Neural cell (in vitro differentiated cells): ENCODE data around the gene LYPD6B. TPM values are rescaled to one million over a fixed set of nuclear protein-coding genes. Genes with fewer than 3 reads are reported as not detected.

Source experiments
- H2AFZ ChIP-seq: fragments of 200-600, 300-800 bp; sonication (generic), shearing (Covaris generic); 2 replicates; pipeline ENCODE4 v1.6.0; 2014; ENCODE audit warnings: low read depth, mild to moderate bottlenecking, antibody characterized with exemption, low read length, moderate library complexity
- H3F3A ChIP-seq: fragments of 200-600 bp; shearing (Covaris generic); 2 replicates; pipeline ENCODE4 v1.6.1; 2016; ENCODE audit warnings: mild to moderate bottlenecking, moderate library complexity, mixed read lengths, antibody characterized with exemption, low read length; ENCODE audit not compliant: insufficient read depth, poor library complexity, severe bottlenecking
- H3K27ac ChIP-seq: fragments of 200-600, 300-800 bp; sonication (generic), shearing (Covaris generic); 2 replicates; pipeline ENCODE4 v1.5.1; 2014; ENCODE audit warnings: mild to moderate bottlenecking, low read length, moderate library complexity
- H3K27me3 ChIP-seq: fragments of 300-800, 200-600 bp; sonication (generic), shearing (Covaris generic); 2 replicates; pipeline ENCODE4 v1.6.0; 2014; ENCODE audit warnings: mild to moderate bottlenecking, low read depth, low read length, moderate library complexity; ENCODE audit not compliant: insufficient read depth
- H3K36me3 ChIP-seq: fragments of 300-800, 200-600 bp; sonication (generic), shearing (Covaris generic); 2 replicates; pipeline ENCODE4 v1.5.1; 2014; ENCODE audit warnings: mild to moderate bottlenecking, antibody characterized with exemption, low read length, moderate library complexity; ENCODE audit not compliant: insufficient read depth
- H3K4me2 ChIP-seq: fragments of 300-800, 200-600 bp; sonication (generic), shearing (Covaris generic); 2 replicates; pipeline ENCODE4 v1.6.0; 2014; ENCODE audit warnings: mild to moderate bottlenecking, low read length
- H3K4me3 ChIP-seq: fragments of 300-800, 200-600 bp; sonication (generic), shearing (Covaris generic); 2 replicates; pipeline ENCODE4 v1.5.1; 2014; ENCODE audit warnings: mild to moderate bottlenecking, low read length, moderate library complexity
- H3K79me2 ChIP-seq: fragments of 200-600 bp; shearing (Covaris generic); replicated peaks from 2 replicates; pipeline ENCODE4 v1.6.0; 2014; ENCODE audit warnings: mild to moderate bottlenecking, low read length, moderate library complexity; ENCODE audit not compliant: insufficient read depth
- H3K9ac ChIP-seq: fragments of 300-800, 200-600 bp; sonication (generic), shearing (Covaris generic); 2 replicates; pipeline ENCODE4 v1.6.1; 2016; ENCODE audit warnings: mild to moderate bottlenecking, low read length, mixed read lengths
- H3K9me2 ChIP-seq: fragments of 200-600 bp; shearing (Covaris generic); 2 replicates; pipeline ENCODE4 v1.6.1; 2016; ENCODE audit warnings: mild to moderate bottlenecking, low read length, mixed read lengths; ENCODE audit not compliant: insufficient read depth
- H3K9me3 ChIP-seq: fragments of 200-600, 300-800 bp; sonication (generic), shearing (Covaris generic); 2 replicates; pipeline ENCODE4 v1.6.1; 2016; ENCODE audit warnings: mild to moderate bottlenecking, mixed run types, low read length, moderate library complexity, mixed read lengths
- H4K20me1 ChIP-seq: fragments of 200-600 bp; shearing (Covaris generic); 2 replicates; pipeline ENCODE4 v1.6.1; 2016; ENCODE audit warnings: mild to moderate bottlenecking, mixed run types; ENCODE audit not compliant: insufficient read depth
- EP300 ChIP-seq: fragments of 450-650 bp; conservative IDR thresholded peaks from 2 replicates; pipeline ENCODE4 v1.6.1; 2014; ENCODE audit warnings: antibody characterized with exemption, mild to moderate bottlenecking, moderate library complexity; ENCODE audit not compliant: poor library complexity, severe bottlenecking
- EZH2 ChIP-seq: fragments of 200-600, 300-800 bp; shearing (Covaris generic), sonication (generic); IDR thresholded peaks from 2 replicates; pipeline ENCODE4 v1.6.1; 2014; ENCODE audit warnings: antibody characterized with exemption, low read length, borderline replicate concordance, mild to moderate bottlenecking; ENCODE audit not compliant: insufficient read depth, poor library complexity, severe bottlenecking
- MXI1 ChIP-seq: fragments of 450-650 bp; conservative IDR thresholded peaks from 2 replicates; pipeline ENCODE4 v1.6.1; 2014; ENCODE audit warnings: antibody characterized with exemption, mild to moderate bottlenecking; ENCODE audit not compliant: poor library complexity, severe bottlenecking
- POLR2AphosphoS5 ChIP-seq: IDR thresholded peaks from 2 replicates; pipeline ENCODE4 v1.6.1; 2012
- RAD21 ChIP-seq: fragments of 450-650 bp; conservative IDR thresholded peaks from 2 replicates; pipeline ENCODE4 v1.6.1; 2014; ENCODE audit warnings: antibody characterized with exemption, mild to moderate bottlenecking, moderate library complexity
- SMC3 ChIP-seq: fragments of 450-650 bp; conservative IDR thresholded peaks from 2 replicates; pipeline ENCODE4 v1.6.1; 2014; ENCODE audit warnings: antibody characterized with exemption, mild to moderate bottlenecking, moderate library complexity; ENCODE audit not compliant: poor library complexity
- TAF1 ChIP-seq: IDR thresholded peaks from 2 replicates; pipeline ENCODE4 v1.6.1; 2012; ENCODE audit warnings: low read depth
- polyA plus RNA-seq: library from polyadenylated mRNA; depleted of rRNA; stranded (reverse); fragments of >200 nt; gene quantifications from 2 replicates; pipeline ENCODE4 v1.2.3, GENCODE V29; 2014
- TF ChIP-seq, protein P1 (sequence below): fragments of 450-650 bp; IDR thresholded peaks from 2 replicates; pipeline ENCODE4 v1.5.1; 2014; ENCODE audit warnings: antibody characterized with exemption, mild to moderate bottlenecking, moderate library complexity; ENCODE audit not compliant: poor library complexity, severe bottlenecking
- TF ChIP-seq, protein P2 (sequence below): IDR thresholded peaks from 2 replicates; pipeline ENCODE4 v1.6.1; 2012; ENCODE audit warnings: borderline replicate concordance

Gene LYPD6B
- polyA plus RNA-seq, 1 donor from 2014 or later = 0.68 TPM

DNA sequence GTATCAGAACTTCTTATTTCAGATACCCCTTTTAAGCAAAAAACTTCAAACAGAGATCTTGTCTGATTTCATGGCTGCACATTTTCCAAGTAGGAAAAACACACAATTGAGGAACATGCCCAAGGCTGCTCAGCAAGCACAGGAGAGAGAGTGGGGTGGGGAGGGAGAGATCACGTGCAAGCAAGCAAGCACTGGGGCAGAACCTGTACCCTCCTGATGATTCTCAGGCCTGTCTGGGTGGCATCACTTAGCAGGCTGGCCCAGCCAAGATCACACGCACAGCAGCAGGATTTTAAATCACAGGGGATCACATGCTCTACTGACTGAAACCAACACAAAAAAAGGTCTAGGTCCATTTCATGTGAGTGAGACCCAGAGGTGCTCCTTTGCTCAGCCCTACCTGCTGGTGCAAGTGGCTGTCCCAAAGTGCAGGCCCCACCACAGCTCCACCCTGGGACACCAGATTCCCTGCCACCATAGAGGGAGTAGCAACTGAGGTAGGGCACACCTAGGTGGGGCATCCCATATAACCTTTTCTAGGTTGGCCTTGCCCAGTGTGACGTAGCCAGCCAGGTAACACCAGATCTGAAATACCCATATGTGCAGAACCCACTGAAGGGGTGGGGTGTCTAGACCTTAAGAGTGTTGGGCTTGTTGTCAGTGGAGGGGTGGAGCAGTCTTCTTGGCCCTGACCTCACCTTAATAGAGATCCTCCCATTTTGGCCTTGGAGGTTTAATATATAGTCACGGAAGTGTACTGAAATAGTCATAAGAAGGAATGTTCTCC lies 1.8 kb upstream of the LYPD6B start:
- H3K79me2 ChIP-seq = no peaks in the 10 kb centered on the region
- H2AFZ ChIP-seq = no peak overlapping the region
- no peaks in the 10 kb centered on the region for H3K36me3 ChIP-seq
- no peak overlapping the region for H3K4me3 ChIP-seq
- TF ChIP-seq TAF1 = no peak
- TF ChIP-seq, protein P1, sequence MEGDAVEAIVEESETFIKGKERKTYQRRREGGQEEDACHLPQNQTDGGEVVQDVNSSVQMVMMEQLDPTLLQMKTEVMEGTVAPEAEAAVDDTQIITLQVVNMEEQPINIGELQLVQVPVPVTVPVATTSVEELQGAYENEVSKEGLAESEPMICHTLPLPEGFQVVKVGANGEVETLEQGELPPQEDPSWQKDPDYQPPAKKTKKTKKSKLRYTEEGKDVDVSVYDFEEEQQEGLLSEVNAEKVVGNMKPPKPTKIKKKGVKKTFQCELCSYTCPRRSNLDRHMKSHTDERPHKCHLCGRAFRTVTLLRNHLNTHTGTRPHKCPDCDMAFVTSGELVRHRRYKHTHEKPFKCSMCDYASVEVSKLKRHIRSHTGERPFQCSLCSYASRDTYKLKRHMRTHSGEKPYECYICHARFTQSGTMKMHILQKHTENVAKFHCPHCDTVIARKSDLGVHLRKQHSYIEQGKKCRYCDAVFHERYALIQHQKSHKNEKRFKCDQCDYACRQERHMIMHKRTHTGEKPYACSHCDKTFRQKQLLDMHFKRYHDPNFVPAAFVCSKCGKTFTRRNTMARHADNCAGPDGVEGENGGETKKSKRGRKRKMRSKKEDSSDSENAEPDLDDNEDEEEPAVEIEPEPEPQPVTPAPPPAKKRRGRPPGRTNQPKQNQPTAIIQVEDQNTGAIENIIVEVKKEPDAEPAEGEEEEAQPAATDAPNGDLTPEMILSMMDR = no peak
- no peak for TF ChIP-seq SMC3
- no peak for TF ChIP-seq EP300
- no peak for TF ChIP-seq MXI1
- no peak for TF ChIP-seq RAD21
- TF ChIP-seq, protein P2, sequence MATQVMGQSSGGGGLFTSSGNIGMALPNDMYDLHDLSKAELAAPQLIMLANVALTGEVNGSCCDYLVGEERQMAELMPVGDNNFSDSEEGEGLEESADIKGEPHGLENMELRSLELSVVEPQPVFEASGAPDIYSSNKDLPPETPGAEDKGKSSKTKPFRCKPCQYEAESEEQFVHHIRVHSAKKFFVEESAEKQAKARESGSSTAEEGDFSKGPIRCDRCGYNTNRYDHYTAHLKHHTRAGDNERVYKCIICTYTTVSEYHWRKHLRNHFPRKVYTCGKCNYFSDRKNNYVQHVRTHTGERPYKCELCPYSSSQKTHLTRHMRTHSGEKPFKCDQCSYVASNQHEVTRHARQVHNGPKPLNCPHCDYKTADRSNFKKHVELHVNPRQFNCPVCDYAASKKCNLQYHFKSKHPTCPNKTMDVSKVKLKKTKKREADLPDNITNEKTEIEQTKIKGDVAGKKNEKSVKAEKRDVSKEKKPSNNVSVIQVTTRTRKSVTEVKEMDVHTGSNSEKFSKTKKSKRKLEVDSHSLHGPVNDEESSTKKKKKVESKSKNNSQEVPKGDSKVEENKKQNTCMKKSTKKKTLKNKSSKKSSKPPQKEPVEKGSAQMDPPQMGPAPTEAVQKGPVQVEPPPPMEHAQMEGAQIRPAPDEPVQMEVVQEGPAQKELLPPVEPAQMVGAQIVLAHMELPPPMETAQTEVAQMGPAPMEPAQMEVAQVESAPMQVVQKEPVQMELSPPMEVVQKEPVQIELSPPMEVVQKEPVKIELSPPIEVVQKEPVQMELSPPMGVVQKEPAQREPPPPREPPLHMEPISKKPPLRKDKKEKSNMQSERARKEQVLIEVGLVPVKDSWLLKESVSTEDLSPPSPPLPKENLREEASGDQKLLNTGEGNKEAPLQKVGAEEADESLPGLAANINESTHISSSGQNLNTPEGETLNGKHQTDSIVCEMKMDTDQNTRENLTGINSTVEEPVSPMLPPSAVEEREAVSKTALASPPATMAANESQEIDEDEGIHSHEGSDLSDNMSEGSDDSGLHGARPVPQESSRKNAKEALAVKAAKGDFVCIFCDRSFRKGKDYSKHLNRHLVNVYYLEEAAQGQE = no peak
- TF ChIP-seq EZH2 = no peak
- TF ChIP-seq POLR2AphosphoS5 = no peak
- H3K27me3 ChIP-seq = peaks cover 19% of the 10 kb centered on the region
- H4K20me1 ChIP-seq = no peaks in the 10 kb centered on the region
- no peaks in the 10 kb centered on the region for H3K9me3 ChIP-seq
- no peak overlapping the region for H3K27ac ChIP-seq
- no peaks in the 10 kb centered on the region for H3K9me2 ChIP-seq
- H3K9ac ChIP-seq = no peak overlapping the region
- H3K4me2 ChIP-seq = no peak overlapping the region
- no peaks in the 10 kb centered on the region for H3F3A ChIP-seq

DNA sequence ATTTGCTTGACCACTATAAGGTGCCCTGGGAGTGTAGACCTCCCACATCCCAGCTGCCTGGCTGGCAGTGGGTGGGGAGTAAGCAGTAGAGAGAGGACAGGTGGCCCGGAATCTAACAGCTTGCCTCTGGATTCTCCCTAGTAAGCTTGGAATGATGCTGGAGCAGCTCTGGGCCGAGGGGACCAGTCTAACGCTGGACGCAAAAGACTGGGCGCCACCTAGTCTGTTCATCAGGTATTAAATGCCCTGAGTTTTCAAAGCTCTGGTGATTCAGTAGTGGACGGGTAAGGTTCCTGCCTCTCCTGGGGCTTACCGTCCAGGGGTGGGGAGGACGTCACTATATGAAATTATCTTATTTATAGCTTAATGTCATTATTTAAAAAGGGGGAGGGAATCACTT lies 648 bp upstream of the LYPD6B start:
- H3K27me3 ChIP-seq = peaks cover 19% of the 10 kb centered on the region
- no peak overlapping the region for H3K4me3 ChIP-seq
- H3F3A ChIP-seq = no peaks in the 10 kb centered on the region
- no peak overlapping the region for H3K4me2 ChIP-seq
- H3K36me3 ChIP-seq = no peaks in the 10 kb centered on the region
- no peaks in the 10 kb centered on the region for H3K9me2 ChIP-seq
- no peaks in the 10 kb centered on the region for H4K20me1 ChIP-seq
- no peaks in the 10 kb centered on the region for H3K79me2 ChIP-seq
- TF ChIP-seq, protein P2 = no peak
- TF ChIP-seq EP300 (no peak), TAF1 (no peak), MXI1 (no peak), POLR2AphosphoS5 (no peak), EZH2 (no peak), SMC3 (no peak), RAD21 (no peak)
- TF ChIP-seq, protein P1 = no peak
- no peaks in the 10 kb centered on the region for H3K9me3 ChIP-seq
- no peak overlapping the region for H3K27ac ChIP-seq
- no peak overlapping the region for H2AFZ ChIP-seq
- H3K9ac ChIP-seq = no peak overlapping the region
